SK-N-SH treated with all-trans-retinoic acid at 6 μM for 48 hours (cell line): ENCODE results near the gene HCFC1R1.

Source experiments
- ATAC-seq: fragments of 200-7000 bp; cut with Tn5 transposase; 3 replicates; pipeline ENCODE4 v1.9.1; 2020; ENCODE audit warnings: mild to moderate bottlenecking, moderate library complexity
- ARNTL ChIP-seq: fragments of 450-650 bp; formaldehyde crosslinking; IDR thresholded peaks from 2 replicates; pipeline ENCODE4 v1.5.0; 2020; ENCODE audit warnings: low read depth, mild to moderate bottlenecking, moderate library complexity, borderline replicate concordance
- BACH2 ChIP-seq: fragments of 250-450 bp; sonication (Bioruptor Pico); IDR thresholded peaks from 2 replicates; pipeline ENCODE4 v1.9.0; 2021; ENCODE audit warnings: mild to moderate bottlenecking, borderline replicate concordance
- CSDC2 ChIP-seq: fragments of 250-450 bp; sonication (Bioruptor Pico); IDR thresholded peaks from 2 replicates; pipeline ENCODE4 v1.5.0; 2020; ENCODE audit warnings: mild to moderate bottlenecking, moderate library complexity
- CSRNP3 ChIP-seq: fragments of 250-450 bp; sonication (Bioruptor Pico); IDR thresholded peaks from 2 replicates; pipeline ENCODE4 v1.5.1; 2021; ENCODE audit warnings: mild to moderate bottlenecking, moderate library complexity
- ESRRG ChIP-seq: fragments of 250-450 bp; sonication (Bioruptor Pico); IDR thresholded peaks from 2 replicates; pipeline ENCODE4 v1.6.1; 2021; ENCODE audit warnings: mild to moderate bottlenecking
- ISL1 ChIP-seq: fragments of 250-450 bp; sonication (Bioruptor Pico); IDR thresholded peaks from 2 replicates; pipeline ENCODE4 v2.1.2; 2022; ENCODE audit warnings: mild to moderate bottlenecking, moderate library complexity
- OSR1 ChIP-seq: fragments of 250-450 bp; sonication (Bioruptor Pico); IDR thresholded peaks from 2 replicates; pipeline ENCODE4 v1.8.0; 2022; ENCODE audit warnings: moderate library complexity, mild to moderate bottlenecking, inconsistent platforms
- PATZ1 ChIP-seq: fragments of 250-450 bp; sonication (Bioruptor Pico); IDR thresholded peaks from 2 replicates; pipeline ENCODE4 v1.8.0; 2020; ENCODE audit warnings: mild to moderate bottlenecking, moderate library complexity, borderline replicate concordance
- POU6F1 ChIP-seq: fragments of 250-450 bp; sonication (Bioruptor Pico); IDR thresholded peaks from 2 replicates; pipeline ENCODE4 v1.8.0; 2021; ENCODE audit warnings: low read depth, mild to moderate bottlenecking, moderate library complexity, borderline replicate concordance
- PPARA ChIP-seq: fragments of 250-450 bp; sonication (Bioruptor Pico); IDR thresholded peaks from 2 replicates; pipeline ENCODE4 v1.5.0; 2020; ENCODE audit warnings: mild to moderate bottlenecking, borderline replicate concordance
- SNAI2 ChIP-seq: fragments of 250-450 bp; sonication (Bioruptor Pico); IDR thresholded peaks from 2 replicates; pipeline ENCODE4 v1.5.0; 2020; ENCODE audit warnings: mild to moderate bottlenecking, moderate library complexity
- TCF4 ChIP-seq: fragments of 250-450 bp; sonication (Bioruptor Pico); IDR thresholded peaks from 2 replicates; pipeline ENCODE4 v1.8.0; 2021; ENCODE audit warnings: mild to moderate bottlenecking, moderate library complexity, borderline replicate concordance
- TSHZ2 ChIP-seq: fragments of 250-450 bp; sonication (Bioruptor Pico); IDR thresholded peaks from 2 replicates; pipeline ENCODE4 v1.5.0; 2020; ENCODE audit warnings: mild to moderate bottlenecking, moderate library complexity
- ZC3H10 ChIP-seq: fragments of 250-450 bp; sonication (Bioruptor Pico); IDR thresholded peaks from 2 replicates; pipeline ENCODE4 v1.5.1; 2021; ENCODE audit warnings: mild to moderate bottlenecking, moderate library complexity
- ZFP3 ChIP-seq: fragments of 250-450 bp; sonication (Bioruptor Pico); IDR thresholded peaks from 2 replicates; pipeline ENCODE4 v1.5.0; 2020; ENCODE audit warnings: mild to moderate bottlenecking, moderate library complexity
- ZFP30 ChIP-seq: fragments of 450-650 bp; formaldehyde crosslinking; IDR thresholded peaks from 2 replicates; pipeline ENCODE4 v1.5.0; 2022; ENCODE audit warnings: mild to moderate bottlenecking, moderate library complexity
- ZNF565 ChIP-seq: fragments of 450-650 bp; formaldehyde crosslinking; conservative IDR thresholded peaks from 2 replicates; pipeline ENCODE4 v1.5.0; 2020; ENCODE audit warnings: low read depth, mild to moderate bottlenecking, moderate library complexity
- TF ChIP-seq, protein P1 (sequence below): fragments of 250-450 bp; sonication (Bioruptor Pico); IDR thresholded peaks from 2 replicates; pipeline ENCODE4 v1.5.1; 2020; ENCODE audit warnings: low read depth, mild to moderate bottlenecking, moderate library complexity

Gene HCFC1R1

DNA sequence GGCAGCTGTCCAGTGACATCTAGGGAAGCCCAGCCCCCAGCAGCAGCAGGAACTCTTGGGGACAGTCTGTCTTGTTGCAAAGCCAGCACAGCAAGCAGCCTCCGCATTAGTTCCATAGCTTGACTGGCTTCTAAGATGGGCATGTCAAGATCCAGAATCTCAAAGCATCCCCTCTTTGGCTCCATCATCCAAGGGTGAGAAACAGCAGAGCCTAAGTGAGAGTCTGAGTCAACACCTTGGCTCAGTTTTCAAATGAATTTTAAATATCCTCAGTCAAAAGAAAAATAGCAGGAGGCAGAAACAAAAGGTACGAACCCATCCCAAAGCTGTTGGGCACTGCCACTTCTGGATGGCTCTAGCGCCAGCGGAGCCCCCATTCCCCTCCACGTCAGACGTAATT, 8.8 kb downstream of the HCFC1R1 start (continued):
- no peak for TF ChIP-seq ARNTL (CRISPR knock-in tag)

DNA sequence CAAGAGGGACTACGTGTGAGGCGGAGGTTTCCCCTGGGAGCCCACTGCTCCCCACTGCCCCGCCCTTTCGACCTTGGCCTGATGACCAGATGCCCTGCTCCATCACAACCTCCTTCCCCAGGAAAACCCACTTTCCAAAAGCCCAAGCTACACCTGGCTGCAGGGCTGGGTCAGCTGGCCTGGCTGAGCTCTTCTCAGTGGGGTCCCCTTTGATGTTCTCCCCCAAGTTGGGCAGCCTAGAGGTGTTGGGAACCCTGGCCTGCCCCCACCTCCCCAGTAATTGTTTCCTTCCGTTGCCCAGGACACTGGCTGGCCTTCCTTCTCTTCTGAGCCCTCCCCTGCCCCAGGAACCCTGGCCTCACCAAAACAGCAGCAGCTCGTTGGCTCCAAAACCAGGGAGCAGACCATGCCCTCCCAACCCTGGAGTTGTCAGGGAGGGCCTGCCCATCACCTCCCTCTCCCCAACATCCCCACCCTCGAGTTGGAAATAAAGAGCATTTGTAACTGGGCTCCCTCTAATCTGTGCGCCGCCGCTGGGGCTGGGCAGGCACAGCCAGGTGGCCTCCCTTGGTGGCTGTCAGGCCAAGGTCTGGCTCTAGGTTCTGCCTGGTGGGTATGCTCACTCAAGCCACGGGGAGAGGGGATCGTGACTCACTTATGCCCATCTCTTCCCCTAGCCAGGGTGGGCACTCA, 9.6 kb downstream of the HCFC1R1 start:
- TF ChIP-seq ZC3H10 (CRISPR knock-in tag) (no peak), BACH2 (CRISPR knock-in tag) (no peak), ESRRG (CRISPR knock-in tag) (no peak), OSR1 (CRISPR knock-in tag) (no peak), PATZ1 (CRISPR knock-in tag) (no peak), ZNF565 (CRISPR knock-in tag) (no peak), CSRNP3 (CRISPR knock-in tag) (no peak), PPARA (CRISPR knock-in tag) (no peak), TCF4 (no peak), POU6F1 (CRISPR knock-in tag) (no peak)
- TF ChIP-seq, protein P1, sequence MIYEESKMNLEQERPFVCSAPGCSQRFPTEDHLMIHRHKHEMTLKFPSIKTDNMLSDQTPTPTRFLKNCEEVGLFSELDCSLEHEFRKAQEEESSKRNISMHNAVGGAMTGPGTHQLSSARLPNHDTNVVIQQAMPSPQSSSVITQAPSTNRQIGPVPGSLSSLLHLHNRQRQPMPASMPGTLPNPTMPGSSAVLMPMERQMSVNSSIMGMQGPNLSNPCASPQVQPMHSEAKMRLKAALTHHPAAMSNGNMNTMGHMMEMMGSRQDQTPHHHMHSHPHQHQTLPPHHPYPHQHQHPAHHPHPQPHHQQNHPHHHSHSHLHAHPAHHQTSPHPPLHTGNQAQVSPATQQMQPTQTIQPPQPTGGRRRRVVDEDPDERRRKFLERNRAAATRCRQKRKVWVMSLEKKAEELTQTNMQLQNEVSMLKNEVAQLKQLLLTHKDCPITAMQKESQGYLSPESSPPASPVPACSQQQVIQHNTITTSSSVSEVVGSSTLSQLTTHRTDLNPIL (CRISPR knock-in tag): no peak
- no peak for ATAC-seq

- ATAC-seq: no peak; the same call in 2 of the 3 replicates
- no peak for TF ChIP-seq ISL1
- TF ChIP-seq PATZ1 (CRISPR knock-in tag): no peak
- no peak for TF ChIP-seq SNAI2 (CRISPR knock-in tag)
- no peak for TF ChIP-seq ZFP30
- TF ChIP-seq POU6F1 (CRISPR knock-in tag): no peak
- TF ChIP-seq TSHZ2 (CRISPR knock-in tag): no peak
- TF ChIP-seq, protein P1 (CRISPR knock-in tag): no peak
- TF ChIP-seq CSDC2 (CRISPR knock-in tag): no peak
- TF ChIP-seq BACH2 (CRISPR knock-in tag): no peak
- TF ChIP-seq OSR1 (CRISPR knock-in tag): no peak
- no peak for TF ChIP-seq ZFP3 (CRISPR knock-in tag)
Measured at GRCh38 chr16:3013491-3013951, 10.2 kb downstream of the HCFC1R1 start.
